Astrocyte of the cerebellum (primary cell): ENCODE measurements around the gene H2BK1.

Source experiments
- DNase-seq: peaks from one replicate; pipeline ENCODE4 v3.0.0-alpha.2; 2011; ENCODE audit warnings: low read depth
- H3K4me3 ChIP-seq: 2 replicates; pipeline ENCODE4 v1.5.1; 2011; ENCODE audit warnings: mild to moderate bottlenecking, low read depth, low read length, moderate library complexity
- in situ Hi-C: cut with HindIII; loops from 2 replicates; pipeline ENCODE4 v1.10.0; 2017; ENCODE audit warnings: low sequenced_read_pairs
- TF ChIP-seq, protein P1 (sequence below): IDR thresholded peaks from 2 replicates; pipeline ENCODE4 v1.5.1; 2012; ENCODE audit warnings: low read length, low read depth, moderate library complexity, mild to moderate bottlenecking; ENCODE audit errors: missing control alignments

Gene H2BK1

DNA sequence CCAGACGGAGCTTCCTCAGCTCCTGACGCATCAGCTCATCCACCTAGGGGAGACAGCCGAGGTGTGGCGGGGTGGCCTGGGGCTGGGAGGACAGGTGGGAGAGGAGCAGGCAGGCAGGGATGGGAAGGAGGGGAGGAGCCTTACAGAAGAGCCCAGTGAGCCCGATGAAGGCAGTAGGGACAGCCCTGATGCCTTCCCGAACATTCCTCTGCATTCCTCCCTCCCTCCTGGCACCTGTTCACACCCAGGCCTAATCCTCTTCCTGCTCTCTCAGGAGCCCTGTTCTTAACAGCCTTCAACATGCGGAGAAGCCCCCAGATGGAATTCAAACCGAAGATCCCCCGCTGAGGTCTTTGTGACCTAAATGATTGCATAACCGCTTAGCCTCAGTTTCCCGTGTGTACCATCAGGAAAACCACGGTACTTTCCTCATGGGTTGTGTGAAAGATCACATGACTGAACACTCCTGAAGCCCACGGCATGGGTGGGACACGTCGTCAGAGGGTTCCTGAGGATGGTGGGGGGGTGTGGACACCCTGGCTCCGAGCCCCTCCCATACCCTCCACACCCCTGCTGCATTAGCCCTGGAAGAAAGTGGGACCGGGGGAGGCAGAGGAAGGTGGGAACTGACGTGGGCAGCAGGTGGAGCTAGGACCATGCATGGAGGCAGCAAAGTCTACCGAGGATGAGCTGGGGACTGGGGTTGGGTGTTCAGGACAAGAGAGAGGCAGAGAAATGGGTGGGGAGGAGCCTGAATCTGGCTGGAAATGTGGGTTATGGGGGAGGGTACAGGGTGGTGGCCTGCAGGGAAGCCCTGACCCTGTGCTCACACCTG, 14.5 kb downstream of the H2BK1 start:
- DNase-seq, result no peak
- TF ChIP-seq, protein P1, sequence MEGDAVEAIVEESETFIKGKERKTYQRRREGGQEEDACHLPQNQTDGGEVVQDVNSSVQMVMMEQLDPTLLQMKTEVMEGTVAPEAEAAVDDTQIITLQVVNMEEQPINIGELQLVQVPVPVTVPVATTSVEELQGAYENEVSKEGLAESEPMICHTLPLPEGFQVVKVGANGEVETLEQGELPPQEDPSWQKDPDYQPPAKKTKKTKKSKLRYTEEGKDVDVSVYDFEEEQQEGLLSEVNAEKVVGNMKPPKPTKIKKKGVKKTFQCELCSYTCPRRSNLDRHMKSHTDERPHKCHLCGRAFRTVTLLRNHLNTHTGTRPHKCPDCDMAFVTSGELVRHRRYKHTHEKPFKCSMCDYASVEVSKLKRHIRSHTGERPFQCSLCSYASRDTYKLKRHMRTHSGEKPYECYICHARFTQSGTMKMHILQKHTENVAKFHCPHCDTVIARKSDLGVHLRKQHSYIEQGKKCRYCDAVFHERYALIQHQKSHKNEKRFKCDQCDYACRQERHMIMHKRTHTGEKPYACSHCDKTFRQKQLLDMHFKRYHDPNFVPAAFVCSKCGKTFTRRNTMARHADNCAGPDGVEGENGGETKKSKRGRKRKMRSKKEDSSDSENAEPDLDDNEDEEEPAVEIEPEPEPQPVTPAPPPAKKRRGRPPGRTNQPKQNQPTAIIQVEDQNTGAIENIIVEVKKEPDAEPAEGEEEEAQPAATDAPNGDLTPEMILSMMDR, result no peak
- no peak overlapping the region for H3K4me3 ChIP-seq
- in situ Hi-C loops, result no loop called here

DNA sequence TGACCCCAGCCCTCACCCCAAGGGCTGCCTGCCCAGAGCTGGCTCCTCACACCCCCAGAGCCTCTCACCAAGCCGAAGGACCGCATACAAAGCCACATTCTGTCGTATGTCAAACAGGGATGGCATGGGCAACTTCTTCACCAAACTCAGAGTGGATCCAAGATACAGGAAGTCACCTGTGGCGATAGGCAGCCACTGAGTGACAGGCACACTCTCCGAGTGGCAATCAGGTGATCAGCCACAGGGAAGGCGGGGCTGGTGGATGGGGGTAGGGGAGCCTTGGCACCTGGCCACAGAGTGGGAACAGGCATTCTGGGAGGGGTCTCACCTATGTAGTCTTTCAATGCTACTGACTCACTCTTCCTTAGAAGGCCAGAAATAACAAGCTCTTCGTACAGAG, 16.1 kb downstream of the H2BK1 start:
- in situ Hi-C loops, result no loop called here
- no peak for DNase-seq
- TF ChIP-seq, protein P1, result no peak
- H3K4me3 ChIP-seq, result no peak overlapping the region

DNA sequence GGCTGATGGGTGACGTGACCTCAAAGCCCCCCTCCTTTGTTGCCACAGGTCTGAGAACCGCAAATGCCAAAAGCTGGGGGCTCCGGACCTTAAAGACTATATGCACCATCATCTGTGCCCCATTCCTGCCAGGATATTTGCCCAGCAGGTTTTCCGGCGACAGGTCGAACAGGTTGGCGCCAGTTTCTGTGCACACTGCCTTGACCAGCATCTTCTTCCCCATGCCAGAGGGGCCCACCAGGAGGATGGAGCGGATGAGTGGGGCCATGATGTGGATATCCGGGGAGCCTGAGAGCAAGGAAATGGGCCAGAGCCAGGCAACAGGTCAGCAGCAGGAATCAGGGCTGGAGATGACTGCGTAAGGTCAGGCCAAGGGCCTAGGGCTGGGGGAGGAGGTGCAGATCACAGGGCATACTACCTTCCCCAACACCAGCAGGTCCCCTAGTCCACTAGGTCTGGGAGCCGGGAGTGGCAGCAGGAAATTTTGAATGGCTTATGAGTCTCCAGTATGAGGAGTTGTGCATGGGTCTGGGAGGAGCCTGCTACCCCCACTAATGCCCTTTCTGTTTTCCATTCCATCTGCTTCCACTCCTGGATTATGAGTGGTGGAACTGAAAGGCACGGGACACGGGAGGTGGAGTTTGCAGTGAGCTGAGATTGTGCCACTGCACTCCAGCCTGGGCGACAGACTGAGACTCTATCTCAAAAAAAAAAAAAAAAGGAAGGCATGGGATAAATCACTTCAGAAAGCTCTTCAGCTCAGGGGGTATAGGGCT, 16.9 kb downstream of the H2BK1 start:
- no peak overlapping the region for H3K4me3 ChIP-seq
- in situ Hi-C loops, result no loop called here
- TF ChIP-seq, protein P1, result no peak
- no peak for DNase-seq

DNA sequence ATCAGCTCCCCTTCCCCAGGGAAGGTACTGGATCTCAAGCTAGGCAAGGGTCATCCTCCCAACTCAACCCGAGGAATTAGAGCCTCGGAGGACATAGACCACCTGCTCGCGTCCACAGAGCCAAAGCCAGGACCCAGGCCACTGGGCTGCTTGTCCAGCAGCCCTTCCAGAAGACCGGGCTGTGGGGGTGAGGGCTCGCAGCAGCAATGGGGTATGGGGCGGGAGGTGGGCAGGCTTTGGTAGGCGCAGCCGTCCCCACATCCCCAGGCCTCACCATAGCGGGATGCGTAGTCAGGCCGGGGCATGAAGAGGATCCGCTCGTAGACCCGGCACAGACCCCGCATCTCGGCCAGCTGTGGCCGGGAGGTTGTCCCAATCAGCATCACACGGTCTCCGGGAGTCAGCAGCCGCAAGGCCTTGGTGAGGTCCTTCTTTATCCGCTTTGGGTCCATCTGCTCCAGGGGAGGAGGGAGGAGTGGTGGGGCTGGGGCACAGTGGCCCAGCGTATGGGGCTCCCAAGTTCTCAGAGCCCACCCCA, 18.2 kb downstream of the H2BK1 start:
- no peak overlapping the region for H3K4me3 ChIP-seq
- TF ChIP-seq, protein P1, result no peak
- in situ Hi-C loops, result no loop called here
- no peak for DNase-seq

DNA sequence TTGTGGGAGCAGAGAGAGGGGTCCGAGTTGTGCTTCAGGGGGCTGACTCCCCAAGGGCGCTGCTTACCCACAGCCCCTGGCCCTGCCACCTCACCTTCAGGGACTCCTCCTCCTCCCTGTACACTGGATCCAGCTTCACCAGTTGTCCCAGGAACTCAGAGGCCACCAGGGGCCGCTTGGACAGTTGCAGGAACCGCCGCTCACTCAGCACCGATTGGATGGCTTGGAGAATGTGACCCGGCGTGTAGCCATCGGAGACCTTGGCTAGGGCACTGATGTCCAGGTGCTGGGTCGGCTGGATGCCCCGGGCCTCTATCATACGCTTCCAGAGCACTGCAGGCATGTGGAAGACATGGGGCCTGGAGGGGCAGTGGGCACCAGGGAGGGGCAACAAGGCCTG, 18.7 kb downstream of the H2BK1 start:
- TF ChIP-seq, protein P1, result no peak
- H3K4me3 ChIP-seq, result no peak overlapping the region
- in situ Hi-C loops, result no loop called here
- DNase-seq, result no peak

DNA sequence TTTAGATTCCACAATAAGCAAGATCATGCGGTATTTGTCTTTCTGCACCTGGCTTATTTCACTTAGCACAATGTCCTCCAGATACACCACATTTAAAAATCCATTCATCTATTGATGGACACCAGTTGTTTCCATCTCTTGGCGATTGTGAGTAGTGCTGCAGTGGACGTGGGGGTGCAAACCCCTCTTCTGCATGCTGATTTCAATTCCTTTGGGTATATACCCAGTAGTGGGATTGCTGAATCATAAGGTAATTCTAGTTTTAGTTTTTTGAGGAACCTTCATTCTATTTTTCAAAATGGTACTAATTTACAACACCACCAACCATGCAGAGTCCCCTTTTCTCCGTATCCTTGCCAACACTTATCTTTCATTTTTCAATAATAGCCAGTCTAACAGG, 21.2 kb downstream of the H2BK1 start:
- in situ Hi-C loops, result no loop called here
- no peak overlapping the region for H3K4me3 ChIP-seq
- TF ChIP-seq, protein P1, result no peak
- DNase-seq, result no peak
